Body of pancreas (tissue), 4 donors: Measurements from ENCODE around the gene ARF6.

Experiments used
- CTCF ChIP-seq, 7 experiments: fragments of 450-650 bp in 4 of 7; fragments of 200-600 bp in 3 of 7; sonication (generic) in 3 of 7; IDR thresholded peaks; one replicate each; pipeline ENCODE4 v1.5.1; 2016 to 2019; ENCODE audit warnings: antibody characterized with exemption in 7 of 7
- POLR2A ChIP-seq, 3 donors: fragments of 450-650 bp; IDR thresholded peaks; one replicate each; pipeline ENCODE4 v1.6.1; 2016; ENCODE audit warnings: antibody characterized with exemption in 3 of 3, mild to moderate bottlenecking in 2 of 3

- TF ChIP-seq CTCF (IDR thresholded peaks at IDR 0.05) (no peak), POLR2A (IDR thresholded peaks at IDR 0.05) (no peak)
These were observed 35.4 kb upstream of the ARF6 start for GRCh38 chr14:49857427-49858003.
